22Rv1 (cell line): ENCODE data around the gene SLC4A2.

Experiments used
- H3K27ac ChIP-seq: fragments of 450-650 bp; 2 replicates; pipeline ENCODE4 v1.5.1; 2017
- CTCF ChIP-seq: fragments of 450-650 bp; IDR thresholded peaks from 2 replicates; pipeline ENCODE4 v1.5.1; 2017; ENCODE audit warnings: mild to moderate bottlenecking
- ZFX ChIP-seq: fragments of 450-650 bp; IDR thresholded peaks from 2 replicates; pipeline ENCODE4 v1.6.1; 2017; ENCODE audit warnings: antibody characterized with exemption, borderline replicate concordance

SLC4A2 gene

GRCh38 chr7:151114151-151115090, 55.0 kb downstream of the SLC4A2 start:
- no peak overlapping the region for H3K27ac ChIP-seq
- TF ChIP-seq CTCF (no peak), ZFX (no peak)

GRCh38 chr7:151115121-151115835, 55.9 kb downstream of the SLC4A2 start:
- TF ChIP-seq CTCF (no peak), ZFX (no peak)
- H3K27ac ChIP-seq, result no peak overlapping the region

GRCh38 chr7:151115836-151116418, 56.5 kb downstream of the SLC4A2 start:
- TF ChIP-seq CTCF, result no peak
- no peak for TF ChIP-seq ZFX
- H3K27ac ChIP-seq, result no peak overlapping the region

- H3K27ac ChIP-seq, result no peak overlapping the region
- TF ChIP-seq CTCF, result no peak
- TF ChIP-seq ZFX, result no peak
Measured at GRCh38 chr7:151116603-151117440, 57.4 kb downstream of the SLC4A2 start.

GRCh38 chr7:151117565-151117964, 58.2 kb downstream of the SLC4A2 start:
- no peak overlapping the region for H3K27ac ChIP-seq
- TF ChIP-seq CTCF (no peak), ZFX (no peak)

- H3K27ac ChIP-seq, result no peak overlapping the region
- TF ChIP-seq CTCF (no peak), ZFX (no peak)
Measured at GRCh38 chr7:151118108-151119054, 59.0 kb downstream of the SLC4A2 start.
